Endothelial cell of umbilical vein (primary cell): ENCODE results near the gene GRK6.

Experiments
- CTCF ChIP-seq, 2 donors: IDR thresholded peaks; 1 replicate in 1 of 2; 2 replicates in 1 of 2; pipeline ENCODE4 v1.5.1; 2011; ENCODE audit warnings: low read length in 2 of 2, mild to moderate bottlenecking in 2 of 2, moderate library complexity in 2 of 2, control low read depth in 1 of 2, inconsistent platforms in 1 of 2, low read depth in 1 of 2; ENCODE audit not compliant: insufficient read depth in 1 of 2; ENCODE audit errors: extremely low read depth in 1 of 2
- EZH2 ChIP-seq: IDR thresholded peaks from 2 replicates; pipeline ENCODE4 v1.6.1; 2012; ENCODE audit warnings: borderline replicate concordance, low read depth, mild to moderate bottlenecking, moderate library complexity, low read length, inconsistent platforms; ENCODE audit not compliant: severe bottlenecking
- FOS ChIP-seq: IDR thresholded peaks from 2 replicates; pipeline ENCODE4 v1.6.1; 2011; ENCODE audit warnings: mild to moderate bottlenecking, low read length, moderate library complexity, borderline replicate concordance; ENCODE audit not compliant: insufficient read depth
- MAX ChIP-seq: IDR thresholded peaks from 2 replicates; pipeline ENCODE4 v1.6.1; 2011; ENCODE audit not compliant: insufficient read depth, insufficient read length
- POLR2A ChIP-seq: IDR thresholded peaks from 2 replicates; pipeline ENCODE4 v1.6.1; 2012; ENCODE audit warnings: low read depth, mild to moderate bottlenecking, control low read depth, low read length

GRCh38 chr5:177440990-177441780 lies 14.7 kb downstream of the GRK6 start:
- TF ChIP-seq EZH2 (no peak), POLR2A (no peak), FOS (no peak), CTCF (IDR thresholded peaks at IDR 0.05; ENCODE audit: extremely low read depth in 1 of 2, insufficient read depth in 1 of 2, low read depth in 1 of 2, low read length in 2 of 2) (no peak), MAX (no peak)
